GM21360 (cell line): Measurements from ENCODE around the gene ANAPC16.

Experiments
- ATAC-seq: cut with Tn5 transposase; IDR thresholded peaks from one replicate; pipeline ENCODE4 v1.9.1; 2021; ENCODE audit warnings: mild to moderate bottlenecking, moderate library complexity; ENCODE audit not compliant: unreplicated experiment

Gene ANAPC16

DNA sequence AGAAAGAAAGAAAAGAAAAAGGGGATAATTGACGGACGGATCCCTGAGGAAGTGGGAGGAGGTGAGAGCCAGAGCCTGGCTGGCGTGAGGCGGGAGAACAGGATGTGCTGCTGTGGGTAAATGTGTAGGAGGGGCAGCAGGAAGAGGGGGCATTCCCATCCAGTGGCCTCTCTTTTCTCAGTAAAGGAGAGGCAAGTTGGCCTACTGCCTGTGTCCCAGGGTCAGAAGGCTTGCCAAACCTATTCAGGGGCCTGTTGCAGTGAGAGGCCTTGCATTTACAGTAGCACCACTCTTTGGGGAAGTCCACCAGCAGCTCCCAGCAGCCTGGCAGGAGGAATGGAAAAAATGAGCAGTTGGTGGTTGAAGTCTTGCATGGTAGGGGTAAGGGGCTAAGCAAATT is 26.9 kb downstream of the ANAPC16 start:
- no peak for ATAC-seq

DNA sequence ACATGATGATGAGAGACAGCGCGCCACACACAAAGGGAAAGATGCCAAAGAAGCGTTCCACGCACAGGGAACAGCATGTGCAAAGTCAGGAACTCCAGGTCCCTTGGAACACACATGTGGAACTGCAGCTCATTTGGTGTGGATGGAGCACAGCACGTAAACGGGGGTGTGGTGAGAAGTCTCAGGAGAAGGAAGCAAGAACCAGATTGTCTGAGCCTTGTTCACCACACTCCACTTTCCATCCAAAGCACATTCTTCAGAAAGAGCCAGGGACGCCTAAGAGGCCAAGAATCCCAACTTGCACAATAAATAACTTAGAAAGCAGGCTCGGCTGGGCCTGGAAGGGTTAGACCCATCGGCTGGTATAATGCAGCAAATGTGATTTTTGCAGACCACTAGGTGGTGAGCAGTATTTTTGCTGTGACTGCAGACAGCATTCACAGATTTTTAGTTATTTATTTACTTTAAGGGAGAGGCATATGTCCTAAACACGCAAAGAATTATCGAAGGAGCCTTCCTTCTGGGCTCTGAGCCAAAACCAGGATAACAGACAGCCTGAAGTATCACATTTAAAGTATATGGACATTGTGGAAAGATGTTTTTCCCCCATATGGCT is 28.1 kb downstream of the ANAPC16 start:
- no peak for ATAC-seq

DNA sequence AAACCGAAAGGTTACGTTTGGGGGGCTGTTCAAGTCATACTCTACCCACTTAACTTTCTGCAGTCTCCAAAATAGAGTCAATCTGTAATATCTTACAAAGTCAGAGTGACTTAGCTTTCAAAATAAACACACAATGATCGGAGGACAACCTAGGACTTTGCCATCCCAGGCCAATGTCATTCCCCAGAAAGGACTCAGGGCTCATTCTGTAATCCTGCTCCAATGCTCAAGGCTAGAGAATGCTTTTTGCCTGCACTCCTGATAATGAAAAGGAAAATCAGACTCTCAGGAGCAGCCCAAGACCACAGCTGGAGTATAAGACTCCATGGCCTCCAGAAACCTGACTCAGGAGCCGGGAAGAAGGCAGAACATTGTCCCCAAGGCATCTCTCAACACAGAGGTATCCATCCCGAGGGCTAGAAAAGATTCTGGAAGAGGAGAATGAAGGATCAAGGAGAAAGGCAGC is 28.8 kb downstream of the ANAPC16 start:
- ATAC-seq: no peak

DNA sequence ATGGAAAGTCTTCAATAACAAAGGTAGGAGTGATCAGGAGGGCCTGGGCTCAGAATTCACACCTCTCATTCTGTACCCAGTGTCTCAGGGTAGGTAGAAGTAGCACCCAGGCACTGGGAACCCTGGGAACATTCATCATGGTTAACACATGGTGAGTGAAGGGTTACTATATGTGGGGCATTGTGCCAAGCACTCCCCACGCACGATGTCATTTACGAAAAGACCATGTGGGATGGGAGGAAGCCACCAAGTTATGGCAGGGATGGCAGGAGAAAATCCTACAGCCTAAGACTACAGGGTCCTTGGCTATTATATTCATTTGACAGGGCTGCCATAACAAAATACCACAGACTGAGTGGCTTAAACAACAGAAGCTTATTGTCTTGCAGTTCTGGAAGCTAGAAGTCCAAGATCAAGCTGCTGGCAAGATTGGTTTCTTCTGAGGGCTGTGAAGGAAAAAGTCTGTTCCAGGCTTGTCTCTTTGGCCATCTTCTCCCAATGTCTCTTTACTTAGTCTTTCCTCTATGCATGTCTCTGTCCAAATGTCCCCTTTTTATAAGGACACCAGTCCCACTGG is 30.2 kb downstream of the ANAPC16 start:
- ATAC-seq: no peak

DNA sequence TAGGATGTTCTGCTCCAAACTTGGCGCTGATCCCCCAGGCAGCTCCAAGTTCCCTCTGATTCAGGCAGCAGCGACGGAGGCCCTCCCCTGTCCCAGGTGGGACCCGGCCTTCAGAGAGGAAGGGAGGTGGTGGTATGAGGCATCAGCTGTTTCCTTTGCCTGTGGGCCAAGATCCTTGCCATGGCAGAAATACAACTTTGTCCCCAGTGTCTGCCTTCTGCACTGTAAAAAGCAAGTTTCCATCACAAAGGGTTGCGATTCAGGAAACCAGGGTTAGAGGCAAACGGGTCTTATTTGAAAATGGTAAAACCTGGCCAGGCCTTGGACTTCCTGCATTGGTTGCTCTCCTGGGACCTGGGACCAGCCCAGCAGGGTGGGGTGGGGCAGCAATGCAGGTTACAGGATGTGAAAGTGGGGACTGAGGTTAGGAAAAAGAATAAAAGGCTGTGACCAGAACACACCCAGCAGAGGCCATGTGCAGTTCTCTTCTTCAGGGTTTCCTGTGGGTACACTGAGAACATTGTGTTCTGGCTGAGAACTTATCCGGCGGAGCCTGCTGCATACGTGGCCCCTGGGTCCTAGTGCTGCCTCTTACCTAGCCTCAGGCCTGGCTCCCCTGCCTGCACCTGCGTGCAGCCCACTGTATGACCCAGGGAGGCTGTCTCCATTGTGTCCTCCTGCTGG is 32.8 kb downstream of the ANAPC16 start:
- peak; percentile 69 for ATAC-seq

DNA sequence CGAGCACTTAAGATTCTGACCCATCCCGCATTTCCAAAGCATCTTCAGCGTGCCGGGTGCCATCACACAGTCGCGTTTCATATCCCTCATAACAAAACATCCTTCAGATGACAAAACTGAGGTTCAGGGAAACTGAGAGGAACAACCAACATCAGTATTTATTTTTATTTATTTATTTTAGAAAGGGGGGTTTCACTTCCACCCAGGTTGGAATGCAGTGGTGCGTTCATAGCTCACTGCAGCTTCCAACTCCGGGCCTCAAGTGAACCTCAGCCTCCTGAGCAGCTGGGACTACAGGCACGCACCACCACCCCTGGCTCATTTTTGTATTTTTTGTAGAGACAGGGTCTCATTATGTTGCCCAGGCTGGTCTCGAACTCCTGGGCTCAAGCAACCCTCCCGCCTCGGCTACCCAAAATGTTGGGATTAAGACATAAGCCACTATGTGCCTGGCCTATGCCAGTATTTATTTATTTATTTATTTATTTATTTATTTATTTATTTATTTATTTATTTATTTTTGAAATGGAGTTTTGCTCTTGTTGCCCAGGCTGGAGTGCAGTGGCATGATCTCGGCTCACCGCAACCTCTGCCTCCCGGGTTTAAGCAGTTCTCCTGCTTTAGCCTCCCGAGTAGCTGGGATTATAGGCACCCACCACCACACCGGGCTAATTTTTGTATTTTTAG is 33.5 kb downstream of the ANAPC16 start:
- peak; percentile 13 for ATAC-seq

DNA sequence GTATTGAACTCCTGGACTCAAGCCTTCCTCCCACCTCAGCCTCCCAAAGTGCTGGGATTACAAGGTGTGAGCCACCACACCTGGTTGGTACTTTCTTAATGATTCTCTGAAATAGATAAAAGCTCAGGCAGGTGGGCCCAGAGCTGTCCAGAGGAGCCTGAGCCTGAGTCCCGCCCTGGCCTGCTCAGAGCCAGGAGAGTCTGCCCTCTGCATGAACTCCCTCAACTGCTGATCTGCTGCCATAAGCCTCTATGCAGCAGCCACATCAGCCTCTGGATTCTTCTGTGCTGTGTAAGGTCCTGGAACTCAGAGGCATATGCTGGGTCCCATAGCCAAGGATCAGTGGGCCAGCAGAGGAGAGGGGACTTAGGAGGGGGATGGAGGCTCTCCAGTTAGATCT is 34.9 kb downstream of the ANAPC16 start:
- no peak for ATAC-seq

DNA sequence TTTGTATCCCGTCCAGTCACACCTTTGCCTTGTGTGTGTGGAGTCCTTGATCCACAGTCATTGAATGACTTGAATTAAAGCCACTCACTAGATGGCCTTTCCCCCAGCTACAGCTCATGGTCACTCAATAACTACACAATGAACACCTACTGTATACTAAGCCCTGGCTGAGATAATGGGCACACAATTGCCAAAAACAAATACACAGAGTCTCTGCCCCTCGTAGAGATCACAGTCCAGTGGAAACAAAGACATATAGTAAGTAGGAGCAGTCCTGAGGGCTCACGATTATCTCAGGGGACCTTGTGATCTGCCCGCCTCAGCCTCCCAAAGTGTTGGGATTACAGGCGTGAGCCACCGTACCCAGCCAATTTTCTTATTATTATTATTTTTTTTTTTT is 35.8 kb downstream of the ANAPC16 start:
- ATAC-seq: no peak

DNA sequence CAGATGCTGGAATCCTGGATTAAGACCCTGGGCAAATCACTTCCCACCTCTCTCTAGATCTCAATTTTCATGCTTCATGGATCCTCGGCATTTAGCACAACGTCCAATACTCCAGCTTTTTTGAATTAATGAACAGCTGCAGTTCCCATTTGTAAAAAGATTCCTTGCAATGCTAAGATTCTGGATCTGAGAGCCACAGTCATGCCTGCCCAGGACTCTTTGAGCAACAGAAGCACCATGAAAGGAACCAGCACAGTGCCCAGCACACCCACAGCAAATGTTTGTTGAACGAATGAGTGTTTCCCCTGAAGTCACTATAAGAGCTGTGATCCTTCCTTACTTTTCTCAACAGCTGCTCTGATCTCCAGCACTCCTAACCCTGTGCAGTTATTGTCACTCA is 37.2 kb downstream of the ANAPC16 start:
- ATAC-seq: no peak

DNA sequence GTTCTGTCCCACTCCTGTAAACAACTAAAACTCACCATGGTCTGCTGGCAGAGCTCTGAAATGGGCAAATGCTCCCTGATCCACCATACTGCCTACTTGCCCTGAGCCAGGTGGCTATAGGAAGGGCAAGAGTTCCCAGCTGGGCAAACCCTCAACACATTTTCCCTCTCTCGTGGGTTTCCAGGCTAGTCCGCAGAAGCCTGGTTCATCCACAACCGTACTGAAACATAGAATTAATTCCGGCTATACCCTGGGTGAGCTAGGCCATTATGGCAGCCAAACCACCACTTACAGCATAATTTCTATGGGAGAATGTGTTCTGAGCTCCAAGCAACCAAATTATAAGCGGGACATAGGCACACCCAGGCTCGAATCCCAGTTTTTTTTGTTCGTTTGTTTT is 37.8 kb downstream of the ANAPC16 start:
- no peak for ATAC-seq

DNA sequence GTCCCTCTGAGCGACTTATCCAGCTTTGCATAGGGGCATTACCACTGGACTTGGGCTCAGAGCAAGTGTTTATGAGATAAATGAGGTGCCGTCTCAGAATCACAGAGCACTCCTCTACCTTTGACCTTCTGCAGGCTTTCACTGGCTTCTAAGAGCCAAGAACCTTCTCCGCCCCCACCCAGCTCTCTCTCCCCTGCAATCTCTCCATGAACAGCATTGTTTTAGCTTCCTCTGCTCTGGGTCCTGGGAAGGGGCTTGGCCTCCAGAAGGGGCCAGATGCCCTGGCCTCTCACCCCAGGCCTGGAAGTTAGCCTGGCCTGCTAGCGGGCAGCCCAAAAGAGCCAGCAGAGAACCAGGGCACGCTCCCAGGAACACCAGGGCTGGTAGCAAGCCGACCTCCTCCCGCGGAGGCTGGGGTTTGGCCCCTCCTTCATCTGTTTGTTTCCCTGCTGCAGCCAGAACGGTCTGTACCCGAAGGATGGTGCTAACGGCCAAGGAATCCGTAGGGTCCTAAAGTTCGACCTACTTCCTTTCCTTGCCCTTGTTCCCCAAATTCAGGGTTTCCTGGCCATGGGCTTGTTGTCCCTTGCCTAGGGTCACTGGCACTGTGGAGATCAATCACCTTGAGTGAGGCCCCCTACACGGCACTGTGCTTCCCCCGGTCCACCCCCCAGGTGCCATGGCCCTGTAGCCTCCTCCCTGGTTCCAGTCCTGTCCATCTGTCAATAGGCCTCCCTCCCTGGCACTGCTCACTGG is 39.2 kb downstream of the ANAPC16 start:
- no peak for ATAC-seq

DNA sequence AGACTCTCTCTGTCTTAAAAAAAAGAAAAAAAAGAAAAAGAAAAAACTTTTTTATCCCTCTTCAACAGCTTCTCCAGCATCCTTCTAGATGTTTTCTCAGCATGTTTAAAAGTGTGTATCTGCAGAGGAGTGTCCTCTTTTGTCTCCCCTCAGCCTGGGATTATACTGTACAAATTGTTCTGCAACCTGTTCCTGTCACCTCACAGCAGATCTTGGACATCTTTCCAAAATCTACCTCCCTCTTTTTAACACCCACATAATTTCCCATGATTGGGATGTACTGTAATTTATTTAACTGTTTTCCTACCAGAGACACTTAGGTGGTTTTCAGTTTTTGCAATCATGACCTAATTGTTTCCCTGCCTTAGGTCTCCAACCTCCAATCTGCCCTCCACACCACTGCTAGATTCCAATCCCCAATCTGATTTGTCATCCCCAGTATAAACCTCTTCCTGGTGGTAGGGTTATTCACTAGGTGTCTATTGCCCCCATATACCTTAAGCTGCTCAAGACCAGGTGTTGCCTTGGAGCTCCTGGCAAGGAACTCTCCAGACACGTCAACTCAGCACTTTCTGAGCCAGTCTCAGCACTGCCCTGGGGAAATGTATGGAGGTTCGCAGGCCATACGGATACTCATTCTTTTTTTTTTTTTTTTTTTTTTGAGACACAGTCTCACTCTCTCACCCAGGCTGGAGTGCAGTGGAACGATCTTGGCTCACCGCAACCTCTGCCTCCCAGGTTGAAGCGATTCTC is 40.3 kb downstream of the ANAPC16 start:
- no peak for ATAC-seq

DNA sequence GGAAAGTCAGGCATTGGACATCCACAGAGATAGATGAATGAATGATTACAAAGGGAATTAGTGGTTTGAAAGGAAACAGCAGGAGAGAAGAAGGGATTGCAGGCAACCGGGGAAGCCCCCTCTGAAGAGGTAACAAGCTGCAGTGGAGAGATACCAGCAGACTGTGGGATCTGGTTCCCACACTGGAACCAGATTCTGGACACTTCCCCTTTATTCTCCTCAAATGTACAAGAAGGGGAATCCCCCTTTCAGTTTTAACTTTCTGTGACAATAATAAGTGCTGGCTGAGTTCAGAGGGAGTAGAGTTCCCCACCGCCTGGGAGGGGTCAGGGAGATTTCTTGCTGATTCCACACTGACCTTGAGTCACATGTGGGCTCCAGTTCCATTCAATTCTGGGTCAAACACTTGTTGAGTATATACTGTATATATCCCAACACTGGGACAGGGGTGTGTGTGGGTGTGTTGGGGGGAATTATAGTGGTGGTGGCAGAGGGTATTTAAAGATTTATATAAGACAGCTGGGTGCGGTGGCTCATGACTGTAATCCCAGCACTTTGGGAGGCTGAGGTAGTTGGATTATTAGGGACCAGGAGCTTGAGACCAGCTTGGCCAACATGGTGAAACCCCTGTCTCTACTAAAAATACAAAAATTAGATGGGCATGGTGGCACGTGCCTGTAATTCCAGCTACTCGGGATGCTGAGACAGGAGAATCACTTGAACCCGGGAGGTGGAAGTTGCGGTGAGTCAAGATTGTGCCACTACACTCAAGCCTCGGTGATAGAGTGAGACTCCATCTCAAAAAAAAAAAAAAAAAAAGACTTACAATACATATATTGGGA is 41.5 kb downstream of the ANAPC16 start:
- ATAC-seq: peak; percentile 28

DNA sequence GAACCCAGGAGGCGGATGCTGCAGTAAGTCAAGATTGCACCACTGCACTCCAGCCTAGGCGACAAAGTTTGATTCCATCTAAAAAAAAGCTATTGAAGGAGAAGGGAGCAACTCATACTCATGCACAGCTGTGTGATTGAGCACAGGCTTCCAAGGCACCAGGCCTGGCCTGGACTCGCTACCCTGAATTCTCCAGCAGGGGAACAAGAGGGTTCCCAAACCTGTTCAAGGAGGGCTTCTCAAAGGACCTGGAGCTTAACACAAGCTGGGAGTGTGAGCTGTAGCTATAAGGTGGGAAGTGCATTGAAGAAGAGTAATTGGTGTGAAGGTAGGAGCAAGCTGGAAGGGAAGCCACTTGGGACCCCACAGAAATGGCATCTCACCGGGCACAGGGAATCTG is 42.8 kb downstream of the ANAPC16 start:
- no peak for ATAC-seq

DNA sequence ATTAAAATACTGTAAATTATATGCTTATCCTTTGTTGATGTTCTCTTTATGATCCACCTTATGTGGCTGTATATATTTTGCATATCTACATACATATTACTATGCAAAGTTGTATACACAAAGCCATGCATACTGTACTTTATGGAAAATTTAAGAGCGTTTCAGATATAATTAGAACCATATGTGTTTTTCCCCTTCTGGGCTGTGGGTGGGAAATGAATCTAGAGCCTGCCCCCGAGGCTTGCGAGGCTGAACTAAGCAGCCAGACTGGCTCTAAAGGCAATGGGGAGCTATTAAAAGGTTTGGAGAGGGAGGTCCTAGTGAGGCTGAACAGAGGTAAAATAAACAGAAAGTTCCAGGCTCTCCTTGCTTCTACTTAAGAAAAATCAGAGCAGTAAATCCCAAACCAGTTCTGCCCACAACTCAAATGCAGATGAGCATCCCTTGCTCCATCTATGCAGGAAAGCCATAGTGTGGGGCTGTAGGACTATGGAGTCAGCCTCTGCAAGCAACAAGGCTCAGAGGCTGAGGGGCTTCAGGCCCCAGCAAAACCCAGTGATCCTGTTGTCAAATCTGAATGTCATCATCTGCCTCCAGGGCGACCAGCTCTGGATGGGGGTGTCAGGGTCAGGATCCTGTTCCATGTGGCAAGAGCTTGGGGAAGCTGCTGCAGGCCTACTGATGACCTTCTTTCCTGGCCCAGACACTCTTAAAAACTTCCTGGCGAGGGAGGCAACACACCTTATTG is 43.9 kb downstream of the ANAPC16 start:
- ATAC-seq: no peak

DNA sequence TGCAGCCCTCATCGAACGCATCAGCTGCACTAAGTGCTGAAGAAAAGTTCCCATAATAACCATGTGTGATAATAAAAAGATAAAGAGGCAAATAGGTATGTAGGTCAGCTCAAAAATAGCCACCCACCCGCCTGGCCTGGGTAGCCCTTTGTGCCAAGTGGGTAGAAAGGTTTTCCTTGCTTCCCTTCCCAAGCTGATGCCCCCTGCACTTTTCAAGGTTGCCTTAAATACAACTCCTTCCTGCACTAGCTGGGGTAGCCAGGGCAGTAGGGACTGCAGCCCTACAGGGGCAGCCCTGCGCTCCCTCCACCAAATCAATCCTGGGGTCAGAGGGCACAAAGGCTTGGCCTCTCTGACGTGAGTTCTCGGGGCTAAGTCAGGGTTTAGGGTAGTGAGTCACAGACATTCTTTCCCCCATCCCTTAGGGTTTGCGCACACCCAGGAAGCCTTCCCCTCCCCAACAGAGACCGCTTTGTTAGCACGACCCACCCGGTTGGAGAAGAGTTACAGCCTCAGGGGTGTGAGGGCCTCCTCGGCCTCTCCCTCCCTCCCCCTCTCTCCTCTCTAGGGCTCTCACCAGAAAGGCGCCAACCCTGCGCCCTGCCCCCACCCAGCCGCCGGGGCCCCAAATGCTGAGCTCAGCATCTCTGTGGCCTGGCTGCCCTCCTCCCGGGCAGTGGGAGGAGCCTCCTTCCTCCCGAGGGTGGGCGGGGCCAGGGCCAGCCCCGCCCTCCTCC is 44.6 kb downstream of the ANAPC16 start:
- peak; percentile 57 for ATAC-seq

DNA sequence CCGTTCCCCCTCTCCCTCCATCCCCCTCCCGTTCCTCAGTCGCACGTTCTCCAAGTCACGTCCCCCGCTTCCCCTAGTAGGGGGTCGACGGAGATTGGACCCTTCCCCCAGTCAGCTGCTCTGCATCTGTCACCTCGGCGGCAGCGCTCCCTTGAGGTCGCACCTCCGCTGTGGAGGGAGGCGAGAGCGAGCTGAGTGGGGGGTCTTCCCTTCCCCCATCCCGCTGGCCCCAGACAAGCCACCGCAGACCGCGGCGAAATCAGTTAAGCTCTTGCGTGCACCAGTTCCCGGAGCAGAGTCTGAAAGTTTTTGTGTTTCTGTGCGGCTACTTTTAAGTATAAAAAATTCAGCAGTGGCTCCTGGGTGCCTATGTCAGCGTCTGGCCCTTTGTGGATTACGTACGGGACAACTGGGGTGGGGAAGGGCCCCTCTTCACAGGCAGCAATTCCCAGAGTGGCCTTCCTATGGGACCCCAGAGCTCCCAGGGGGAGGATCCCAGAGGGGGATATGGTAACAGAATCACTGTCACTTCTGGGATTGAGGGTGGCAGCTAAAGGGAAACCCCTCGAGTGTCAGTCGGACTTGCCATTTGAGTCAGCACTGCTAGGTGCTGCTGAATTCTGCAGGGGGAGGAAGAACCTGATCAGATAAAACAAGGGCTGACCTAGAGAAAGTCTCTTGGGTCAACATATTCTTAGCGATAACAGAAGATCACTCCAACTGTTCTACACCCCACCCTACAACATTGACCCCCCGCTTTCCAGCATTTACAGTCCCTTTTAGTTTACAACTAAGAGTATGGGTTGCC is 45.4 kb downstream of the ANAPC16 start:
- ATAC-seq: peak; percentile 31
